ENCODE measurements around the gene PTGDS.
A peak's percentile ranks its signal among the peaks of the same experiment; 100 is the strongest.

PTGDS gene

GRCh38 chr9:136946228-136947027 is 30.9 kb upstream of the PTGDS start:
- no peak for DNase-seq

DNA sequence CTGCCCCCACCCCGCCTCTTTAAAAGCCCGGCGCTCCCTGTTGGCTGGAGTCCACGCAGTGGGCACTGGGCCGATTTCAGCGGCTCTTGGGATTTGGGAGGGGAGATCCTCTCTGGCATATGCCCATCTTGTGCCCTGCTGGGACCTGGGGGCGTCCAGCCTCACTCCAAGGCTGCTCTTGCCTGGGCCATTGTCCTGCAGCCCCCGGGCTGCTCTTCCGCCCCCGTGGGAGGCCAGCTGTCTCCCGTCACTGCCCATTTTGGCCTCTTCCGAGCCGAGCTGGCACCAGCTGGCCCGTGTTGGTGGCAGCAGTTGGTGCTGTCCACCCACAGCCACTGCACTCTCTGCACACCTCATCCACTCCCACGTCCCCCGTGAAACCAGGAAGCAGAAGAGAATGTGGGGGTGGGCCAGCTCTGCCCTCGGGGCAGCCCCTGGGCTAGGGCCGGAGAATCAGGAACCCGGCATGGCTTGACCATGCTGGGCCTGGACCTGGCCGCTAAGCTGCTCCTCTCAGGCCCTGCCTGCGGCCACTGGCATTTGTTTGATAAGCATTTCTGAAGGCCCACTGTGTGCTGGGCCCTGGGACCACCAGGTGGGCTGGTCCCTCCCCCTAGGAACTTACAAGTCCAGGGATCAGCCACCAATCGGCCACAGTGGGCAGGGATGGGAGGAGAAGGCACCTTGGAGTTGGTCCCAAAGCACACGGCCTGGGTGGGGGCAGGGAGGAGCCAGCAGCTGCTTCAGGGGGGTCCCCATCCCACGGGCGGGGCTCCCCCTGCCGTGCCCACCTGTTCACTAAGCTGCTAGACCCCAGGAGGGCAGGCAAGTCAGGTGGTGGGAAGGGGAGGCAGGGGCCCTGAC is 30.0 kb upstream of the PTGDS start:
- no peak for DNase-seq

DNA sequence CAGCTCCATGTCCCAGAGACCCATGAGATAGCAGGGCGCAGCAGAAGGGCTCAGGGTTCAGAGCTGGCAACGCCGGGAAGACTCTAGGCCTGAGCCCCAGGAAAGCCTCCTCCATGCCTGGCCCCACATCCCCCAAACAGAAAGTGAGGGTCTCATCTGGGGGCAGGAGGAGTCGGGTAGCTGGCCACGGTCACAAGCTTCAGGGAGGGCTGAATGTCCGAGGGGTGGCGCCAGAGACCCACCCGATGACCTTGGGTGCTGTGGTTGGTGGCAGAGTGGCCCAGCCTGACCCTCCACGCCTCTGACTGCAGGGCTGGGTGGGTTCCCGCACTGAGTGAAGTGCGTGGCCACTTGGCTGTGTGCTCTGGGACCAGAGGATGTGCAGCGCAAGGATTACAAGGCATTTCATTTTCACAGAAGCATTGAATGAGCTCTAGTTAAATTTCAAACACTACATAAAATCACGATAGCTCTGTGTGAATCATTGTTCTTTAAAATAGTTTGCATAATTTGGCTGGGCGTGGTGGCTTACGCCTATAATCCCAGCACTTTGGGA is 29.3 kb upstream of the PTGDS start:
- DNase-seq, result no peak

DNA sequence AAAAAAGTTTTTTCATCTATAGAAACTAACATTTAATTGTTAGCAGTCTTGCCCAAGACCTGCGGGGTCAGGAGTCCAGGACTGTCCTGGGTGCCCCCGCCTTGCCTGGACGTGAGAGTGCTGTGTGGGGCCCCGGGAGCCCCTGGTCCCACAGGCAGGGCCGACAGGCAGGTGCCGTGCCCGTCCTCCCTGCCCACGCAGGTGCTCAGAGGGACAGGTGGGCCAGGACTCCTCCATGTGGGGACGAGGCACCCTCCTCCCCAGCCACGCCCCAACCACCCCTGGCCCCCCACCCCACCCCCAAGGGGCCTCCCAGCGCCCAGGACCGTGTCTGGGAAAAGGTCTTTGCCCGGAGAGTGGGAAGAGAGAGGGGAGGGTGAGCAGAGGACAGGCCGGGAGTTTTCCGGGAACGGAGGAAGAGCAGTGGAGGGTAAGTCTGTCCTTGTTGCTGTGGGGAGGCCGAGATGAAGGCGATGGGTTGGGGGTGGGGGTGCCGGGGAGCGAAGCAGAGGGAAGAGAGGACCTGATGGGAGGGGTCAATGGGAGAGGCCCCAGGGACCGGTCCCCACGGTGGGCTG is 28.0 kb upstream of the PTGDS start:
- DNase-seq, result no peak

- DNase-seq, result peak; percentile 96
Observed at GRCh38 chr9:136949817-136950655, 27.3 kb upstream of the PTGDS start.

- no peak for DNase-seq
Observed at GRCh38 chr9:136950656-136951276, 26.5 kb upstream of the PTGDS start.

DNA sequence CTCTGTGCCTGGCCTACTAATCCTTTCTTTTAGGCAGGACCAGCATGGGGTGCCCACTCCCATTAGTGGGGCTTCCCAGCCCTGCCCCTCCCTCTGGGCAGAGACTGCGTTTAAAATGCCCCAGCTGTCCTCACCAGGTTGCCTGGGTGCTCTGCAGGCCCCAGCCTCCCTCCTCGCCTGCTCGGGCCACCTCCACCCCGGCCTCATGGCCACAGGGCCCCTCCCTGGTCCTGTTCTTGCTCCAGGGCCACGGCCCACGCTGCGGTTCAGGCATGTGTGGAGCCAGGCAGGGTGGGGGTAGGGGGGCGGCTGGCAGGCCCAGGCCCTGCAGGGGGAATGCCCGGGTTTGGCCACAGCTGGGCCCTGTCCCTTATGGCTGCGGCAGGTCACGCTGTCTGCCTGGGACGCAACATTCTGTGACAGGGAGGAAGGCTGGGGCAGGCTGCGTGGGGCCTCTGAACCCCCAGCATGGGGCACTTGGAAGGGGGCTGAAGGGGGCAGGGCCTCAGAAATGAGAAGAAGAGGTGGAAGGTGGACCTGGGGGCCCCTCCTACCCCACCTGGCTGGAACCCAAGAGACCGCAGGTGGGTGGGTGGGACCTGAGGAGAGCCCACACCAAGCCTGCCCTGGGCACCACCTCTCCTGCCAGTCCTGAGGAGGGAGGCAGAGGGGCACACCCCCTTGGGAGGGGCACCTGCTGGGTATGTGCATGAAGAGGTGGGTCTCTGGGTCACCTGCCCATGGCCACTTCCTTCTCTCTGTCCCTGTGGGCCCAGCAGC is 25.6 kb upstream of the PTGDS start, which contains the start of gene LCN12:
Gene LCN12 (plus strand): TSS at position 733 of the 780 bp plus-strand sequence. CDS start 55 bp downstream, outside the sequence.
- DNase-seq, result no peak

GRCh38 chr9:136952321-136952850 is 24.9 kb upstream of the PTGDS start:
- no peak for DNase-seq

DNA sequence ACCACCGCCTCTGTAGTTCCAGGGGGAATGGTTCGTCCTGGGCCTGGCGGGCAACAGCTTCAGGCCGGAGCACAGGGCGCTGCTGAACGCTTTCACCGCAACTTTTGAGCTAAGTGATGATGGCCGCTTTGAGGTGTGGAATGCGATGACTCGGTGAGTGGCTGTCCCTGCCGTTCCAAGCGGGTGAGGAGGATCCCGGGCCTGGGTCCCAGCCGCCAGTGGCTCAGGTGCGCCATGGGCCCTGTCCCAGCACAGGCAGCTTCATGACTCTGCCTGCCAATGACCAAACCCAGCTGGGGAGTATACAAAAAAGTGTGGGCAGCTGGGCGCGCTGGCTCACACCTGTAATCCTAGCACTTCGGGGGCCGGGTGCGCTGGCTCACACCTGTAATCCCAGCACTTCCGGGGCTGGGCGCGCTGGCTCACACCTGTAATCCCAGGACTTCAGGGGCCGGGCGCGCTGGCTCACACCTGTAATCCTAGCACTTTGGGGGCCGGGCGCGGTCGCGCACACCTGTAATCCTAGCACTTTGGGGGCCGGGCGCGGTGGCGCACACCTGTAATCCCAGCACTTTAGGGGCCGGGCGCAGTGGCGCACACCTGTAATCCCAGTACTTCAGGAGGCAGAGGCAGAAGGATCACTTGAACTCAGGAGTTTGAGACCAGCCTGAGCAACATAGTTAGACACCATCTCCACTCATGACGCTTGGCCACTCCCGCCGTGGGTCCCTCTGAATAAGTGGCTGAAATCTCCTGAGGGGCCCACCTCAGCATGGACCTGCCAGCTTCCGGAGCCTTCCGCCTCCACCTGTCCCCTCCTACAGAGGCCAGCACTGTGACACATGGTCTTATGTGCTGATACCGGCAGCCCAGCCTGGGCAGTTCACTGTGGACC is 24.2 kb upstream of the PTGDS start:
- DNase-seq, result no peak

DNA sequence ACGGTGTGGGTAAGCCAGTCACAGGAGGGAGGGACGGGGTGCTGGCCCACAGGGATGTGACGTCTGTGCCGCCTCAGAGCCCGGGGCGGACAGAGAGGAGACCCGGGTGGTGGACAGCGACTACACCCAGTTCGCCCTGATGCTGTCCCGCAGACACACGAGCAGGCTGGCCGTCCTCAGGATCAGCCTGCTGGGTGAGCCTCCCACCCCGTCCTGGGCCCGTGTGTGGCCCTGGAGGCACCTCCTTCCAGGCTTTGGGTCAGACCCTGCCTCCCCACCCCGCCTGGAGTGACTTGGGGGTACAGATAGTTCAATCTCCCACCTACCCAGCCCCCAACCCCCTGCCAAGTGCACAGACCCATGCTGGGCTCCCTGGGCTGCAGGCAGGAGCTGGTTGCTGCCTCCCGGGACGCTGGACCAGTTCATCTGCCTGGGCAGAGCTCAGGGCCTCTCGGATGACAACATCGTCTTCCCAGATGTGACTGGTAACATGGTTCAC is 23.5 kb upstream of the PTGDS start:
- no peak for DNase-seq

GRCh38 chr9:136954270-136955083 is 22.8 kb upstream of the PTGDS start:
- no peak for DNase-seq

GRCh38 chr9:136955202-136955942 is 21.9 kb upstream of the PTGDS start:
- no peak for DNase-seq

DNA sequence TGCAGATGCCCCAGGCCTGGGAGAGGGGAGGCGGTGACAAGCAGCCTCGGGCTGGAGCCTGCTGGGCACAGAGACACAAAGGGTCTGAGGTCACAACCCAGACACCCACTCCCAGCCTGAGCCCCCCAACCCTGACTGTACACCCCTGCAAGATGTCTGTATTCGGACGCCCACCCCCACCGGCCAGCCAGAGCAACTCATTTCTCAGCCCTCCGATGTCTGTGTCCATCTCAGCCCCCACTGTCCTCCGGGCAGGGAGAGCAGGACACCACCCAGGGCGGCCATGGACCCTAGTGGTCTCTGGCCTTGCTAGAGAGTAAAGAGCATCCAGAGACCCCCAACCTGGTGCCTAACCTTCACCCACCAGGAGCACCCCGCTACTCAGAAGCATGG is 21.4 kb upstream of the PTGDS start:
- no peak for DNase-seq

GRCh38 chr9:136956604-136957003 is 20.7 kb upstream of the PTGDS start:
- no peak for DNase-seq

GRCh38 chr9:136957461-136957860 is 19.8 kb upstream of the PTGDS start:
- DNase-seq, result no peak

- DNase-seq, result no peak
Observed at GRCh38 chr9:136957901-136958300, 19.4 kb upstream of the PTGDS start.

DNA sequence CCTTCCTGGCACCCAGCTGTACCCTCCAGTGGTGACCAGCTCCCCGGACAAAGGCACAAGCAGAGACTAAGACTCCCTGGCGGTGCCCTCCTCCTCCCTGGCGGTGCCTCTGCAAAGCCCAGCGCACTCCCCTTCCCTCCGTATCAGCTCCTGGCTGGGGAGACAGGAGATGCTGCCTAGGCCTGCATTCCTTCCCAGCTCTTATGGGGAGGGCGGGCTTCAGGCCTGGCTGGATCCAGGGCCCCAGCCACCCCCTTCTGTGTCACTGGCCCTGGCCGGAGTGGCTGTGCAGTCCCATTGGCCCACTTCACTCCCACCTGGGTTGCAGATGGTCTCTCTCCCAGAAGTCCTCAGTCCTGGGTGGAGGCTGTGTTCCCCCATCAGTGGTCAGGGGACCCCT is 18.8 kb upstream of the PTGDS start:
- no peak for DNase-seq
